ENCODE data around the gene PDLIM4. TPM values are rescaled to one million over a fixed set of nuclear protein-coding genes. Genes with fewer than 3 reads are reported as not detected.

PDLIM4 gene
- total and polyA plus RNA-seq, 2 donors from 2014 or later: 31.6 to 47.0 TPM

DNA sequence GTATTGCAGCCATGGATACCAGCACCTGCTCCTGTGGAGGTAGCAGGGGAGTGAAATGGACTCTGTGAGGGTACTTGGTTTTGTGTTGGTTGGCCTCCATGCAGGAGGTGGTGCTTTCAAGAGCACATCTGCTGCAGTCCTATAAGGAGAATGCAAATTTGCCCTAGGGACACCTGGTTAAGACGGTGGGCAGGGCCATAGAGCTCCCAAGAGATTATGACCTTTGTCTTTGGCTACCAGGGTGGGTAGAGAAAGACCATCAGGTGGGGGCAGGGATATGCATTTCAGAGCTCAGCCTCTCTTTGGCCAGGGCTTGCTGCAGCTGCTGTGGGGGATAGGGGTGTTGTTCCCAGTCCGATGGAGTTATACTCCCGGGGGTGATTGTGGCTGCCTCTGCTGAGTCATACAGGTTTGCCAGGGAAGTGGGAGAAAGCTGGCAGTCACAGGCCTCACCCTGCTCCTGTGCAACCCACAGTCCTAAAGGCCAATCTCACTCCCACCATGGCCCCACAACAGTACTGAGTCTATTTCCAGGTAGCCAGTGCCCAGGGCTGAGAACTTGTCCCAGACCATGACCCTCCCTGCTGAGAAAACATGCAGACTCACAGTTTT, 14.0 kb upstream of the PDLIM4 start:
- peak in 1 of 5 donors; percentile 13 for DNase-seq
- no peak overlapping the region for H3K9ac ChIP-seq (ENCODE audit: low read length in 3 of 3)
- no peak for FAIRE-seq

GRCh38 chr5:132245593-132245992, 11.9 kb upstream of the PDLIM4 start:
- no peaks in the 10 kb centered on the region for H3K9me3 ChIP-seq (ENCODE audit: control insufficient read depth in 2 of 3, insufficient read depth in 1 of 3, low read length in 3 of 3)
- no peak for TF ChIP-seq CTCF (IDR thresholded peaks at IDR 0.05; ENCODE audit: borderline replicate concordance, extremely low read depth, insufficient read depth)
- DNase-seq: no peak
- H3K4me3 ChIP-seq (ENCODE audit: low read length in 3 of 3): no peak overlapping the region
- H3K27ac ChIP-seq (ENCODE audit: low read depth in 2 of 2, low read length in 2 of 2): no peak overlapping the region
- no peak for FAIRE-seq
- H3K36me3 ChIP-seq (ENCODE audit: control insufficient read depth in 2 of 3, insufficient read depth in 3 of 3, low read length in 3 of 3): no peaks in the 10 kb centered on the region
- no peak overlapping the region for H3K9ac ChIP-seq (ENCODE audit: low read length in 3 of 3)
- H3K4me1 ChIP-seq (ENCODE audit: control insufficient read depth in 2 of 3, insufficient read depth in 2 of 3, low read depth in 1 of 3, low read length in 3 of 3): no peaks in the 10 kb centered on the region
- H3K27me3 ChIP-seq (ENCODE audit: control insufficient read depth, insufficient read depth, low read length): no peaks in the 10 kb centered on the region
- intact Hi-C loops (cut with DNase I): no loop called here

More for the DNA sequence above, 14.0 kb upstream of the PDLIM4 start:
- no peaks in the 10 kb centered on the region for H3K27me3 ChIP-seq (ENCODE audit: control insufficient read depth, insufficient read depth, low read length)
- no peak overlapping the region for H3K4me3 ChIP-seq (ENCODE audit: low read length in 3 of 3)
- intact Hi-C loops (cut with DNase I): no loop called here
- no peak overlapping the region for H3K27ac ChIP-seq (ENCODE audit: low read depth in 2 of 2, low read length in 2 of 2)
- H3K9me3 ChIP-seq (ENCODE audit: control insufficient read depth in 2 of 3, insufficient read depth in 1 of 3, low read length in 3 of 3): no peaks in the 10 kb centered on the region
- peaks cover 0 to 1% (median 1%) of the 10 kb centered on the region in 3 donors for H3K4me1 ChIP-seq (ENCODE audit: control insufficient read depth in 2 of 3, insufficient read depth in 2 of 3, low read depth in 1 of 3, low read length in 3 of 3)
- no peaks in the 10 kb centered on the region for H3K36me3 ChIP-seq (ENCODE audit: control insufficient read depth in 2 of 3, insufficient read depth in 3 of 3, low read length in 3 of 3)
- TF ChIP-seq CTCF (IDR thresholded peaks at IDR 0.05; ENCODE audit: borderline replicate concordance, extremely low read depth, insufficient read depth): no peak

- no peaks in the 10 kb centered on the region for H3K36me3 ChIP-seq (ENCODE audit: control insufficient read depth in 2 of 3, insufficient read depth in 3 of 3, low read length in 3 of 3)
- no peak for TF ChIP-seq CTCF (IDR thresholded peaks at IDR 0.05; ENCODE audit: borderline replicate concordance, extremely low read depth, insufficient read depth)
- H3K9ac ChIP-seq (ENCODE audit: low read length in 3 of 3): no peak overlapping the region
- H3K27me3 ChIP-seq (ENCODE audit: control insufficient read depth, insufficient read depth, low read length): no peaks in the 10 kb centered on the region
- no peaks in the 10 kb centered on the region for H3K4me1 ChIP-seq (ENCODE audit: control insufficient read depth in 2 of 3, insufficient read depth in 2 of 3, low read depth in 1 of 3, low read length in 3 of 3)
- no peak overlapping the region for H3K27ac ChIP-seq (ENCODE audit: low read depth in 2 of 2, low read length in 2 of 2)
- H3K9me3 ChIP-seq (ENCODE audit: control insufficient read depth in 2 of 3, insufficient read depth in 1 of 3, low read length in 3 of 3): no peaks in the 10 kb centered on the region
- H3K4me3 ChIP-seq (ENCODE audit: low read length in 3 of 3): no peak overlapping the region
- DNase-seq (no peak), FAIRE-seq (no peak)
- intact Hi-C loops (cut with DNase I): no loop called here
Observed at GRCh38 chr5:132246806-132247205, 10.7 kb upstream of the PDLIM4 start.

GRCh38 chr5:132250547-132250946, 6.9 kb upstream of the PDLIM4 start:
- Histone ChIP-seq H3K27ac (ENCODE audit: low read depth in 2 of 2, low read length in 2 of 2) (no peak overlapping the region), H3K4me1 (ENCODE audit: control insufficient read depth in 2 of 3, insufficient read depth in 2 of 3, low read depth in 1 of 3, low read length in 3 of 3) (peaks cover 0 to 15% (median 10%) of the 10 kb centered on the region in 3 donors), H3K36me3 (ENCODE audit: control insufficient read depth in 2 of 3, insufficient read depth in 3 of 3, low read length in 3 of 3) (no peaks in the 10 kb centered on the region), H3K4me3 (ENCODE audit: low read length in 3 of 3) (no peak overlapping the region), H3K9me3 (ENCODE audit: control insufficient read depth in 2 of 3, insufficient read depth in 1 of 3, low read length in 3 of 3) (no peaks in the 10 kb centered on the region), H3K9ac (ENCODE audit: low read length in 3 of 3) (no peak overlapping the region), H3K27me3 (ENCODE audit: control insufficient read depth, insufficient read depth, low read length) (no peaks in the 10 kb centered on the region)
- no peak for TF ChIP-seq CTCF (IDR thresholded peaks at IDR 0.05; ENCODE audit: borderline replicate concordance, extremely low read depth, insufficient read depth)
- intact Hi-C loops (cut with DNase I): no loop called here
- FAIRE-seq (no peak), DNase-seq (peak in 1 of 5 donors; percentile 11)

All from kidney (tissue), 14 donors.